HUES64 (cell line): ENCODE measurements around the gene SIVA1.

ENCODE experiments used
- H3K27ac ChIP-seq: 2 replicates; pipeline ENCODE4 v1.7.0; 2013; ENCODE audit warnings: low read depth, low read length, inconsistent platforms
- H3K27me3 ChIP-seq: 2 replicates; pipeline ENCODE4 v1.6.1; 2013; ENCODE audit warnings: mild to moderate bottlenecking, low read length; ENCODE audit not compliant: insufficient read depth
- H3K36me3 ChIP-seq: 2 replicates; pipeline ENCODE4 v1.6.1; 2013; ENCODE audit warnings: mild to moderate bottlenecking, low read length; ENCODE audit not compliant: insufficient read depth
- H3K4me1 ChIP-seq: 2 replicates; pipeline ENCODE4 v1.6.1; 2013; ENCODE audit warnings: mild to moderate bottlenecking, low read length, moderate library complexity; ENCODE audit not compliant: insufficient read depth
- H3K4me3 ChIP-seq: 2 replicates; pipeline ENCODE4 v1.5.1; 2013; ENCODE audit warnings: mild to moderate bottlenecking, low read length, moderate library complexity
- H3K9ac ChIP-seq: 2 replicates; pipeline ENCODE4 v1.6.1; 2013; ENCODE audit warnings: mild to moderate bottlenecking, low read depth, low read length
- H3K9me3 ChIP-seq: 2 replicates; pipeline ENCODE4 v1.6.1; 2013; ENCODE audit warnings: low read depth, low read length; ENCODE audit not compliant: insufficient read depth
- WGBS: fragments of 150-250, 120-280 bp; methylation state at CpG from one replicate; pipeline ENCODE4 v1.1.7; 2013; ENCODE audit warnings: missing lambda C conversion rate; 5-methylcytosine and 5-hydroxymethylcytosine counted together

SIVA1 gene

DNA sequence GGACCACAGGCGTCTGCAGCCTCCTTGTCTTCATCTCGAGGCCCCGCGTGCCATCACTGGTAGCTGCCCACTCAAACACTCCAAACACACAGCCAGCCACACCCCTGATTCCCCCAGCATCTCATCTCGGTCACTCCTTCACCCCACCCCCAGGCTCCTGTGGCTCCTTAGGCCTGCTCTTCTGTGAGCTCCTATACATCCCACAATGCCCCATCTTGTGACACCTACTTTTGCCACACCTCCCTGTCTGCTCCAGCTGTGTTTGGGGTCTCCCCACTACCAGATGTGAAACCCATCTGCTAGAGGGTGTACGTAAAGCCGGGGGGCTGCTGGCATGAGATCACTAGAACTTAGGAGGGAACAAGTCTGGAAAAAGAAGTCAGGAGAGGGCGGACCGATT lies 38.5 kb downstream of the SIVA1 start:
- Histone ChIP-seq H3K27me3 (peaks cover 11% of the 10 kb centered on the region), H3K9ac (no peak overlapping the region), H3K27ac (no peak overlapping the region), H3K4me3 (no peak overlapping the region), H3K4me1 (peaks cover 15% of the 10 kb centered on the region), H3K36me3 (peaks cover 38% of the 10 kb centered on the region), H3K9me3 (no peaks in the 10 kb centered on the region)
- WGBS = 92% methylated on average over 9 of the region's 9 CpGs

DNA sequence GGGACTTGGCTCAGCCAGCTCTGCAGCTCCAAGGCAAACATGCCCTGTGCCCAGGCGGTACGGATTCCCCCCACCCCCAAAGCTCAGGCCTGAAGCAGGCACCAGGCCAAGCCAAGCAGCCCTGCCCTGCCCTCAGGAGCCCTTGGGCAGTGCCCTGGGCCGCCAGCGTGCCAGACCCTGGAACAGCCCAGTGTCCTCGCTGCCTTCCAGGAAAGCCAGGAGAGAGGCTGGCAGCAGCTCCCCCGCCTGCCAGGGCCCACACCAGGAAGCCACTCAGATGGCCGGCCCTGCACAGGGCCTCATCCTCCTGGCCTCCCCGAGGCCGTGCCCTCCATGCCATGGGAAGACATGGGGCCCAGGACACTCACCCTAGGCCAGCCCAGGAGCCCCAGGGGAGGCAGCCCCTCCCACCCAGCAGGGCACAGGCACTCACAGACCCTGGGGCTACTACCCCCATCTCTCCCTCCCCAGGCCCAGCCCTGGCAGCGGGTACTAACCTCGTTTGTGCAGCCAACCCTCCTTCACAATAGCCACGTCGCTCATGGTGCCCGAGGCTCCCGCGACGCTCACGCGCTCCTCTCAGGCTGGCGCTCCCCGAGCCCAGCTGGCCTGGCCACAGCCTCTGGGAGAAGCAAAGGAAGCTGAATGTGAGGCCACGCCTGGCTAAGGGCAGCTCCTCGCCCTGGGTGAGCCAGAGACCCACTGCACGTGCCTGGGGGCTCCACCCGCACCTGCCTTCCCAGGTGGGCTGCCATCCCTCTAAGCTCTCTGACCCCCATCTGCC lies 39.3 kb downstream of the SIVA1 start:
- Histone ChIP-seq H3K36me3 (peaks cover 35% of the 10 kb centered on the region), H3K27ac (no peak overlapping the region), H3K9ac (no peak overlapping the region), H3K4me3 (no peak overlapping the region), H3K4me1 (peaks cover 21% of the 10 kb centered on the region), H3K27me3 (peaks cover 20% of the 10 kb centered on the region), H3K9me3 (no peaks in the 10 kb centered on the region)
- WGBS = 95% methylated on average over 25 of the region's 25 CpGs

DNA sequence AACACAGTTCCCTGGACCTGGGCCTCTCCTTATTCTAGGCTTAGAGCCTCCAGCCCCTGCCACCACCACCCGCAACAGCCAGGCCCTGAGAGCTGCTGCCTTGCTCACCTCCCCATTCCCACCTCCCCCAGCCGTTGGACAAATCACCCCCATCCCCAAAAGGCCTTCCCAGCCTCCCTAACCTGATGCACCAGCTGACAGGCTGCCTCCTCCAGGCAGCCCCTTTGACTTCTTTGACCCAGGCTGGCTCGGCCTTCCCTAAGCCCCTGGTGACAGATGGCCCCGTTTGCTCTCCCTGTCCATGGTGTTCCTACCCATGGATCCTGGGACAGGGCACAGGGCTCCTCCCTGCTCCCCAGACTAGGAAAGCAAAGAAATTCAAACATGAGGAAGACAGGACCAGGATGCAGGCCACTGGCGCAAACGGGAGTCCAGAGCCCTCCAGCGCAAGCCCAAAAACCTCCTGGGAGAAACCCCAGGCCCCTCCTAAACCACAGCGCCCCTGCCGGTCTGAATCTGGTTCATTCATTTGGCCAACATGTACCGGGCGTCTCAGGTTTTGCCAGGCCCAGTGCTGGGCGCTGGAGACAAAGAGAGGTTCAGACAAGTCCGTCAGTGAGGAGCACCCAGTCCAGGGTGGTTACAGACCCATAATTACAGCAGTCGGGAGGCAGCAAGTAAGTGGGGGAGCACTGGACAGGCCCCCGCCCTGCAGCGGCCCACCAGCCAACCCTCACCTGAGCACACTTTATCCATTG lies 40.2 kb downstream of the SIVA1 start:
- WGBS = 85% methylated on average over 16 of the region's 16 CpGs
- no peaks in the 10 kb centered on the region for H3K9me3 ChIP-seq
- H3K4me3 ChIP-seq = 0 out of 2 replicates have a peak overlapping the region, but pooled peaks have one; percentile 75
- H3K27me3 ChIP-seq = peaks cover 28% of the 10 kb centered on the region
- no peak overlapping the region for H3K27ac ChIP-seq
- no peak overlapping the region for H3K9ac ChIP-seq
- peaks cover 25% of the 10 kb centered on the region for H3K4me1 ChIP-seq
- peaks cover 32% of the 10 kb centered on the region for H3K36me3 ChIP-seq

DNA sequence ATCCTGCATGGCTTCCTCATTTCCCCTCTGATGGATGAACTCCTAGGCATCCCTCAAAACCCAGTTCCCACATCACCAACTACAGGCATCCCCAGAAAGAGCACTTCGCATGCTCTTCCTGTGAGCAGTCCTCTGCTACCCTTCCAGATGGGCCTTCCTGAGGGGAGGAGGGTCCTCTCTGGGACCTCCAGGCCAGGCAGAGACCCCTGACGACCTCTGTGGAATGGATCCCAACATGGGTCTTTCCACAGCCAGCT lies 40.7 kb downstream of the SIVA1 start:
- no peak overlapping the region for H3K27ac ChIP-seq
- H3K36me3 ChIP-seq = peaks cover 28% of the 10 kb centered on the region
- peak overlapping the region; percentile 75 for H3K4me3 ChIP-seq
- H3K4me1 ChIP-seq = peaks cover 25% of the 10 kb centered on the region
- H3K27me3 ChIP-seq = peaks cover 33% of the 10 kb centered on the region
- no peak overlapping the region for H3K9ac ChIP-seq
- WGBS = 78% methylated on average over 2 of the region's 2 CpGs
- H3K9me3 ChIP-seq = no peaks in the 10 kb centered on the region

DNA sequence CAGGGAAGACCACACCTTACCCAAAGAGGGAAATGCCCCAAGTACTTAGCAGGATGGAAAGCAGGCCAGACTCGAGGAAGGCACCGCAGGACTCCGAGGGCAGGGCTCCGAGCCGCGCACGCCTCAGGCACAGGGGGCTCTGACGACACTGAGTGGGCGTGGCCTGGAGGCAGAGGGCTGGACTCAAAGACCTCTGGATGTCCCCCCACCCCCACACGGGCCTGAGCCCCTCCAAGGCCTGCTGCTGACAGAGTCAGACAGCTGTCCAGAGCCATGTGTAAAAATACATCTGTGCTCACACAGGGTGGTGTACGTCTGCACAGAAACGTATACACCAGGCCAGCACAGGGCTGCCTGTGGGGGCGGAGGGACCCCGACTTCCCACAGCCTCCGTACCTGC lies 41.2 kb downstream of the SIVA1 start:
- H3K9ac ChIP-seq = peak overlapping the region; percentile 61; the same call in 1 of the 2 replicates
- H3K9me3 ChIP-seq = no peaks in the 10 kb centered on the region
- peaks cover 38% of the 10 kb centered on the region for H3K27me3 ChIP-seq
- peaks cover 26% of the 10 kb centered on the region for H3K36me3 ChIP-seq
- H3K4me3 ChIP-seq = peak overlapping the region; percentile 75
- peaks cover 26% of the 10 kb centered on the region for H3K4me1 ChIP-seq
- 34% methylated on average over 15 of the region's 15 CpGs for WGBS
- H3K27ac ChIP-seq = no peak overlapping the region

DNA sequence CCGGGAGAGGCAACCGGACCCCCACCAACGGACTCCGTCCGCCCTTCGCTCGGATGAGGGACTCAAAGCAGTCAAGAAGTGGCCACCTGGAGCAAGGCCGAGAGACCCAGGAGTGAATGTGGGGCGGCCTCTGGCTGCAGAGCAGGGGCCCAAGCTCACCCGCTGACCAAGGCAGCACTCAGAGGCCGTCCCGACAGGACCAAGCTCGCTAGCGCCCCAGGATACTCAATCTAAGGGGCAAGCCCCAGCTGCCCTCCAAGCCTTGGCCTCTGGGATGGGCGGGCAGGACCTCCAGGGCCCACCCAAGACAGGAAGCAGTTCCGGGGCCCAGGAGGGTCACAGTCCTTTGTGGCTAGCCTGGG lies 41.7 kb downstream of the SIVA1 start:
- no peaks in the 10 kb centered on the region for H3K9me3 ChIP-seq
- peak overlapping the region; percentile 75 for H3K4me3 ChIP-seq
- H3K36me3 ChIP-seq = peaks cover 25% of the 10 kb centered on the region
- peak overlapping the region; percentile 61 for H3K9ac ChIP-seq
- peaks cover 31% of the 10 kb centered on the region for H3K4me1 ChIP-seq
- 7% methylated on average over 16 of the region's 16 CpGs for WGBS
- H3K27me3 ChIP-seq = peaks cover 42% of the 10 kb centered on the region
- no peak overlapping the region for H3K27ac ChIP-seq

DNA sequence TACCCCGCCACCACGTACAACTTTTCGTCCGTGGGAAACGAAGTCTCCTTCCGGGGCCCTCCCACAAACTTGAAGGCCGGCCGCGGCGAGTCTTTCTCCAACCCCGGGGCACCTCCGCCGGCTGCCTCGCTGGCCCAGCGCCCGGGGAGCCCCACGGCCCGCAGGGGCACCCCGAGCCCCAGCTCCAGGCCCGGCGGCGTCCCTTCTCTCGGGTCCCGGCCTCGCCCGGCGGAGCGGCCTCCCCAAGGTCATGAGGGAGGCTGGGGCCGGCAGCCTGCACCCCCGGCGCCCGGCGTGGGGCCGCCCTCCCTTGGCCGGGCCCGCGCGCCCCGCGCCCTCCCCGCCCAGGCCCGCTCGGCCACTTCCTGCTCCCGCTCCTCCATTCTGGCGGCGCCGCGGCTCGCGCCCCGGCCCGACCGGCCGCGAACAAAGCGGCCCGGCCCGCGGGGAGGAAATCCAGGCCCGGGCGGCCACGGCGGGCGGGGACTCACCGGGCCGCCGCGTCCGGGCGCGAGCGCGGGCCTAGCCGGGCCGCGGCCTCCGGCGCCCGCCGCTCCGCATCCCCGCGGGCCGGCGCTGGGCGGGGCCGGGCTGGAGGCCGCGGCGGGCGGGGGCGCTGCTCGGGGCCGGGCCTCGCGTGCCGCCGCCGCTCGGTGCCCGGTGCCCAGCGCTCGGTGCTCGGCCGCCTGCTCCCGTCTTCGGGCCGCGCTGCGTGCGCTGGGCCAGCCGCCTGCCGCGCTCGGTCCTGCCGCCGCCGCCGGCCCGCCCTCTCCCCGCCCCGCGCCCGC lies 42.2 kb downstream of the SIVA1 start, which contains the start of gene AKT1:
Gene AKT1, minus strand, starts transcription at position 756 of the 788 bp plus-strand sequence. CDS start 3,105 bp downstream, outside the sequence.
- WGBS = under 1% methylated on average over 122 of the region's 124 CpGs
- H3K9ac ChIP-seq = peak within 1 kb of the TSS; percentile 61
- no peaks in the 10 kb centered on the region for H3K9me3 ChIP-seq
- H3K36me3 ChIP-seq = peaks cover 22% of the 10 kb centered on the region
- H3K4me3 ChIP-seq = peak within 1 kb of the TSS; percentile 75
- H3K27me3 ChIP-seq = peaks cover 47% of the 10 kb centered on the region
- H3K4me1 ChIP-seq = peaks cover 31% of the 10 kb centered on the region
- H3K27ac ChIP-seq = no peak within 1 kb of the TSS

DNA sequence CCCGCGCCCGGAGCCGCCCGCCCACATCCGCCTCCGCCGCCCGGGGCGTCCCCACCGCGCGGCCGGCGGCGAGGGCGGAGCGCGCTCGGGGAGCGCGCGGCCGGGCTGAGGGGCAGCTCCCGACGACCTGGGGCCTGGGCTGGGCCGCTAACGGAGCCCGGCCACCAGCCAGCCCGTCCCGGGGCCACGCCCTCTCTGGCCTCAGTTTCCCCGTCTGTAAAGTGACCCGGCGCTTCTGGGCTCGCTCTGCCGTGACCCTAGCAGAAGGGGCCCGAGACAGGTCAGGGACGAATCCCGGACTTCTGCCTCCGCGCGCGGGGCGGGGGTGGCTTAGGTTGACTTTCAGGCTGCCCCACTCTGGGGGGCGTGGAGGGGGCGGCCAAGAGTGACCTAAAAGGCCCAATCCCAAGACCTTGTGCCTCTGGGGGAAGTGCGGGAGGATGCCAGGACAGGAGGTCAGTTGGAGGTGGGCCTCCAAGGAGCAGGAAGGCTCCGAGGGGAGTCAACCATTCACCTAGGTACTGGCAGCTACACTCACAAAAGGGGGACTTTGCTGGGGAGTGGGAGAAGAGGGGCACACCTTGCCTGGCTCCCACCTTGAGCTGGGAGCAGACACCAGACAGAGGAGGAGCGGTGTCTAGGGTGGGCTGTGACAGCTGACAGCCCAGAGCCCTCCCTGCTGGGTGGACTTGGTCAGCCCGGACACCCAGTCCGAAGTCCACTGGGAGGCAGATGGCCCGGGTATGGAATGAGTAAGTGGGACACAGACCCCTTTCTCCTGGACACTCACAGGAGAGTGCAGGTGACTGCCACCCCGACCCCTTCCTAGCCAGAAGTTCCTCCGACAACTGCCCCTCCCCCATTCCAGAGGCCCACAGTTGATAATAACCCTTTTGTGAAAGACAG lies 43.1 kb downstream of the SIVA1 start:
- 8% methylated on average over 54 of the region's 55 CpGs for WGBS
- H3K4me1 ChIP-seq = peaks cover 31% of the 10 kb centered on the region
- no peak overlapping the region for H3K27ac ChIP-seq
- H3K27me3 ChIP-seq = peaks cover 50% of the 10 kb centered on the region
- H3K36me3 ChIP-seq = peaks cover 14% of the 10 kb centered on the region
- no peaks in the 10 kb centered on the region for H3K9me3 ChIP-seq
- peak overlapping the region; percentile 31; the same call in 1 of the 2 replicates for H3K9ac ChIP-seq
- peak overlapping the region; percentile 58 for H3K4me3 ChIP-seq

DNA sequence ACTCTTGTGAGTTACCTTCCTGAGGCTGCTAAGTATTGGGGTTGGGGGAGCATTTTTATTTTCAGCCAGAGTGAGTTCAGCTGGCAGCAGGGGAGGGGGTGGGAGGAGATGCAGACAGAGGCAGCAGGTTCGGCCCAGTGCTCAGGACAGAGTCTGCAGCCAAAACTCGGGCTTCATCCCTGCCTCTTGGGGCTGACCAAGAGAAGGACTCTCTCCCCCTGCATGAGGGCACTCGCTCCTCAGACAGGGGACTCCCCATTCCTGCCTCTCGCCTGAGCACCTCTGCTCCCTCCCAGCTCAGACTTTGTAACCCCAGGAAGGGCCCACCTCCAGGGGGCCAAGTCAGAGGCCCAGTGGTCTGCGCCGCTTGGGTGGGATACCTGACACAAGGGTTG lies 43.7 kb downstream of the SIVA1 start:
- no peak overlapping the region for H3K27ac ChIP-seq

More for the DNA sequence above, 43.7 kb downstream of the SIVA1 start:
- WGBS = 62% methylated on average over 6 of the region's 6 CpGs
- H3K27me3 ChIP-seq = peaks cover 57% of the 10 kb centered on the region
- no peak overlapping the region for H3K4me3 ChIP-seq
- peaks cover 7% of the 10 kb centered on the region; the same call in 1 of the 2 replicates for H3K36me3 ChIP-seq
- peaks cover 31% of the 10 kb centered on the region for H3K4me1 ChIP-seq
- no peaks in the 10 kb centered on the region for H3K9me3 ChIP-seq
- H3K9ac ChIP-seq = no peak overlapping the region
